Activated T-cell treated with anti-CD3 and anti-CD28 coated beads for 4 hours (primary cell): ENCODE data around the gene PRAF2.

Source experiments
- DNase-seq: peaks from one replicate; pipeline ENCODE4 v3.0.0-alpha.2; 2020

The PRAF2 gene, protein sequence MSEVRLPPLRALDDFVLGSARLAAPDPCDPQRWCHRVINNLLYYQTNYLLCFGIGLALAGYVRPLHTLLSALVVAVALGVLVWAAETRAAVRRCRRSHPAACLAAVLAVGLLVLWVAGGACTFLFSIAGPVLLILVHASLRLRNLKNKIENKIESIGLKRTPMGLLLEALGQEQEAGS

DNA sequence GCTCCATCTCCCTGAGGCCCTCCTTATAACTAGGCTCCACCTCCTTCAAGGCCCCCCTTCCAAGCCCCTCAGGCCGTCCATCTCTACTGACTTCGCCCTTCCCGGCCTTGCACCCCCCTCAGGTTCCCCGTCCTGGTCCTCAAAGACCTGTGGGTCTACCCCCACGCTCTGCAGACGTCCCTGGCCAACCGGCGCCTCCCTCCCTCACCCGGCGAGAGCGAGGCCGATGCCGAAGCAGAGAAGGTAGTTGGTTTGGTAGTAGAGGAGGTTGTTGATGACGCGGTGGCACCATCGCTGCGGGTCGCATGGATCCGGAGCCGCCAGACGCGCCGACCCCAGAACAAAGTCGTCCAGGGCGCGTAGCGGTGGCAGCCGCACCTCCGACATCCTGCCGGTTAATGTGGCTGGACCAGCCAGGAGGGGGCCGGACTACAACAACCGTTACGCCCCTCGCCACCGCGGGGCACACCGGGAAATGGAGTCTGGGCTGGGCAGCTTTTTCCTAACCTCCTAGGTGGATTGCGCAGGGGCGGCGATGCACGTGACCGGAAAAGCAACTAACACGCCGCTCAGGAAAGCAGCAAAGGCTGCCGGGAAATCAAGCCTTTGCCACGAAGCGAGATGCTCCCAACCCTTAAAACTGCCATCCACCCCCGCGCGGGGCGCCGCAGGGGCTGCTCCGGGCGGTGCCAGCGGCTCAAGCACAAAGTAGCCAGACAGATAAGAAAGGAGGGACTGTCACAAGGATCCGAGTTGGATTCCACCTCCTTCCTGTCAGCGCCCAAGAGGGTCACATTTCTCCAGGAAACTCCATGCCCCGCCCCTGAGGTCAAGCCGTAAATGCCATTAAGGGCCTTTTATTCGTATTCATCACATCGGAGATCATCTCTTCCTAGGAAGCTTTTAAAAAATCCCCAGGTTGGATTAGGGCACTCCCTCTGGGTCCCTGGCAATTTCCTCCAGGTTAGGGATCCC, at the start of gene PRAF2:
TSS of gene PRAF2 (minus strand) at position 402 of the 975 bp plus-strand sequence. CDS start at position 387, 15 bp downstream.
- peak; percentile 79 for DNase-seq

DNA sequence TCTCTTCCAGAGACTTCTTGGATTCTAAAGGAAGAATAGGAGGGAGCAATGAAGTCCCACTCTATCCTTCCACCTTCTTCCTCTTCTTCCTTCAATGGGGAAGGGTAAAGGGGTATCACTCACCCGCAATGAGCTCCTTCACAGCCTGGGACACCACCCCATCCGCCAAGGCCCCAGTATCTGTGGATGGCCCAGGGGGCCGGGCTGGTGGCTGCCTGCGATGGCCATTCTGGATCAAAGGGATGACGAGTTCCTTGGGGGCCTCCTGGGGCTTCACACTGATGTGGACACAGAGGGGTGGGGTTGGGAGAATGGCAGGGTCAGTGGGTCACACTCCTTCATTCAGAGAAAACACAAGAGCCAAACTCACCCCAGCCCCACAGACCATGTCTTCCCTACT, 48.7 kb upstream of the PRAF2 start:
- no peak for DNase-seq

DNA sequence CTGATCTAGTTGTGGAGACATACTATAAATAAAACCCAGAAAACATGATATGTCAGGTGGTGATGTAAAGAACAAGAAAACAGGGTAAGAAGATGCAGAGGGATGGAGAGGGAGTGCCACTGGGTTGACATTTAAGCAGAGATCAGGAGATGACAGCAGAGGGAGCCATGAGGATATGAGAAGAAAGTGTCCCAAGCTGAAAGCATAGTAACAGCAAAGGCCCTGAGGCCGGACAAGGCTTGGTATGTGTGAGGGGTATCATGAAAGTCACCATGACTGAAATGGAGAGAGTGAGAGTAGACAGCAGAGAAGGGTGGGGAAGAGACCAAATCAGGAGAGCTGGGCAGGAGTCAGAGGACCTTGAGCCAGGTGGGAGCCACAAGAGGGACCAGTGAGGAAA, 46.3 kb upstream of the PRAF2 start:
- DNase-seq = no peak

DNA sequence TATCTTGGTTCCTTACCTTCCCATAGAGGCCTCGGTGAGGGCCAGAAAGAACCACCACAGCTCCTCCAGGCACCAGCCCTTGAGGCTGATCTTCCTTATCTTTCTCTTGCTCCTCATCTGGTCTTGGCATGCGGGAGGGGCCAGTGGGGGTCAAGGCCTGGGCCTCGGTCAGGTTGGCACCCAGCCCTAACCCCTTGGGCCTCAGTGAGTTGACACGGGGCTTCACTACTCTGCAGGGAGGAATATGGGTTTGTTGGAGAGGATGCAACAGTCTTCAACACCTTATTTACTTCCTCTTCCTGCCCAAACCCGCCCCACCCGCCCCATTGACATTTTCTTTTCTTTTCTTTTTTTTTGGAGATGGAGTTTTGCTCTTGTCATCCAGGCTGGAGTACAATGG, 43.8 kb upstream of the PRAF2 start:
- no peak for DNase-seq

DNA sequence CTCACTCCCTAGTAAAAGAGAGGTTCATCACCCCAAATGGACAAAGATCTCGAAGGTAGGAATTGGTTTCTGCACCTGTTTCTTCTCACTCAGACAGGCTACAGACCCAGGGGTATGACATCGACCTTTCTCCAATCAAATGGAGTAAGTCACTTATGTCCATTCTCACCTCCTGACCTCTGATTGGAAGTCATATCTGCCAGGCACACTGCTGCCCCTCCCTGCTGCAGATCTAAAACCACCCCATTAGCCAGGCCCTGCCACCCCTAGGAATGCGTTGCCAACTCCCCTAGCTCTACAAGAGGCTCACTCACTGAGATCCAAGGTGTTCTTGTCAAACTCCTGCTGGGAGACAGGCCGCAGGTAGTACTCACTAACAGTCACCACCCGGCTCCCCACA, 42.9 kb upstream of the PRAF2 start:
- DNase-seq = no peak

DNA sequence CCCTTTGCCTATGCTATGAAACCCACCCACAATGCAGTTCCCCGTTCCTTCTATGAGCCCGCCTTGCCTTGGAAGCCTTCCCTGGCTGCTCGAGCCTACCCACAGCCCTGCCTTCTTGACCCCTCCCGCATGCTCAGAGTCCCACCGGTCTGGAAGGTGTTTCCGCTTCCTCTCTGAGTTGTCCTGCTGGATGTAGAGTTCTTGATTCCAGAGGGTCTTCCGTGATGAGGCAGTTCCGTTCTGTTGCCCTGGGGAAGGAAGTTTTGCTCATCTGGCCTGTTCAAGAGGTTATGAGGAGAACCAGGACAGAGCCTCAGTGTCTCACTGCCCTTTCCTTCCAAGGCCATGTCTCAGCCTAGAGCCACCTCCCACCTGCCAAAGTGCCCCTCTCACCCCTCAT, 42.3 kb upstream of the PRAF2 start:
- no peak for DNase-seq

DNA sequence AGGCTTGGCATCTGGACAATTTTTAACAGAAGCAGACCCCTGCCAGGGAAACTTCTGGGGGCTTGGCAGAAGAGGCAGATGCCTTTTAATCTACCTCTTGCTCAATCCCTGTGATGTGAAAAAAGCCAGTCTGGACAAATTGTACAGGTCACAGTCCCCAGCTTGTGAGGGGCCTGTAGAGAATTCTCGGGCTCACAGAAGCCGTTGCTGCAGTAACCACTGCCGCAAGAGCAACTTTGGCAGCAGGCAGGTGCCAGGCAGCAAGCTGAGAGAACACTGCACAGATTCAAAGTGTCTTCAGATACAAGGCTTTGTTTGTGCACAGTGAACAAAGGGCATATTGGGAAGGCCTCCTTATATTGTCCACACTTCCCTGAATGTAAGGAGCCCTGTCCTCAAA, 38.0 kb upstream of the PRAF2 start:
- no peak for DNase-seq

DNA sequence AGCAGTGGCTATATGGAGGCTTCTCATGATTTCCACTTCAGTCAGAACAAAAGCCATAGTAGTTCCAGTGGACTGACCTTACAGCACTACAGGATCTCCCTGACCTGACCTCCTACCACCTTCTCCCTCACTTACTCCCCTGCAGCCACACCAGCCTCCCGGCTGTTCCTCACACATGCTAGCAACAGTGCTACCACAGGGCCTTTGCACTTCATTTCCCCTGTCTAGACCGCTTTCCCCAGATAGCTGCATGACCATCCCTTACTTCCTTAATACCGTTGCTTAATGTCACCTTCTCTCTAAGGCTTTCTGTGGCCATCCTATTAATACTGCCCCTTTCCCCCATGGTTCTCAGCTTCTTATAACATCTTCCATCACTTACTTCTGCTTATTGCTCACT, 36.6 kb upstream of the PRAF2 start:
- no peak for DNase-seq

DNA sequence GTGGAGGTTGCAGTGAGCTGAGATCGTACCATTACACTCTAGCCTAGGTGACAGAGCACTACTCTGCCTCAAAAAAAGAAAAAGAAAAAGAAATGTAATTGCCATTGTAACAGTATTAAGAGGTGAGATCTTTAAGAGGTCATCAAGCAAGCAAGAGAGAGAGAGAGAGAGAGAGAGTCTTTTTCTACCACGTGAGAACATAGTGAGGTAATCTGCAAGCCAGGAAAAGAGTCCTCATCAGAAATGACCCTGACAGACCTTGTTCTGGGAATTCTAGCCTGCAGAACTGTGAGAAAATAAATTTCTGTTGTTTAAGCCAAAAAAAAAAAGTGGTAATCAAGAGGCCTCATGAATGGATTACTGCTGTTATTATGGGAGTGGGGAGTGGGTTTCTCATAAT, 34.8 kb upstream of the PRAF2 start:
- no peak for DNase-seq

DNA sequence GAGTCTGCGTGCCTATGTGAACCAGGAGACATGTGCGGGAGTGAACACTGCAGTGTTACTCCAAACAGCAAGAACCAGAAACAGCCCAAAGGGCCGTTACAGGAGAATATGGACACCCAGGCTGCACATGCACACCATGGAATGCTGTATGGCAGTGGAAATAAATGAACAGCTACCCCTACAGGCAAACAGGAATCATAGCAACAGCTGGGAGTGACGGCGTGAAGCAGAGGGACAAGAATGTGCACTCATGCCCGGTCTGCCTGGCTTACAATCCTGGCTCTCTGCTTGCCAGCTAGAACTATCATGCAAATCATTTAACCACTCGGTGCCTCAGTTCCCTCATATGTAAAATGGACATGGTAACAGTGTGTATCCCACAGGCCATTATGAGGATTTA, 33.1 kb upstream of the PRAF2 start:
- no peak for DNase-seq

DNA sequence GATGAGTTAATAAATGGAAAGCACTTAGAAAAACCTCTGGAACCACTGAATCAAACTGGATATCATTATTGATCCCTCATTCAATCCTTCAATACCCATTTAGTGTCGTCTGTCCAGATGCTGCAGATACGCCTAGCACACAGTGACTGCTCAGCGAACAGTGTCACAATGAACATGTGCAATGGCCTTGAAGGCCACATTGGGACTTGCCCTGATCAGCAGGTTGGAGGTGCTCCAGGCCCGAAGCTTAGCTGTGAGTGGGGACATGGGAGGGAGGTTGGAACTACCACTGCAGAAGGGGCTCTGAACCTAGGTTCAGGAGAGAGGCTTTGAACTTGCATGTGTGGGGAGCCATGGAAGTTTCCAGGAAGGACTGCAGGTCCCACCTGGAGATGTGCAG, 32.5 kb upstream of the PRAF2 start:
- DNase-seq = no peak

DNA sequence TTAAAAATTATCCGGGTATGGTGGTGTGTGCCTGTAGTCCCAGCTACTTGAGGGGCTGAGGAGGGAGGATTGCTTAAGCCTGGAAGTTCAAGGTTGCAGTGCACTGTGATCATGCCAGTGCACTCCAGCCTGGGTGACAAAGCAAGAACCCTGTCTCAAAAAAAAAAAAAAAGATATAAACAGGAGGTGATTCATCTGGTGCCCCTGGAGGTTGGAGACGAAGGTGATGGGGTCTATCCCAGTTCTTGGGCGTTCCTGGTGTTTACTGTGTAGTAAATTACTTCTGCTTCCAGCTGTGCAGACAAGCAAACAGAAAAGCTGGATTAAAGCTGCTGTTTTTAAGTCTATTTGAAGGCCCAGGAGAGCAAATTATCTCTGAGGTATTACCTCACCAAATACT, 29.8 kb upstream of the PRAF2 start:
- DNase-seq = no peak

DNA sequence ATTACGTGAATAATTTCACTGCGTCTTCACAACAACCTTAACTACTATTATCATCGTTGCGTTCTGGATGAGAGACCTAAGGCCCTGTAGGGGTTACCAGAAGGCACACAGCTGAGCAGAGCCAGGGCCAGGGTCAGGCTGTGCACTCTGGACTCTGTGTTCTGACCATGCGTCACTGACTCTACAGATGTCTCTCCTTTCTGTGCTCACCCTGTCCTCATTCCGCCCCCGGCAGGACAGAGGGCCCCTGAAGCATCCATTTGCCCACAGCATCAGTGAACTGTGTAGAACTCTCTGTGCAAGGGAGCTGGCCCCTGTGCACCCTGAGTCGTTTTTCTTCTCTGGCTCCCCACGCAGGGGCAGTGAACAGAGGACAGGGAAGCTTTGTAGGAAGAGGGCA, 28.4 kb upstream of the PRAF2 start:
- no peak for DNase-seq

DNA sequence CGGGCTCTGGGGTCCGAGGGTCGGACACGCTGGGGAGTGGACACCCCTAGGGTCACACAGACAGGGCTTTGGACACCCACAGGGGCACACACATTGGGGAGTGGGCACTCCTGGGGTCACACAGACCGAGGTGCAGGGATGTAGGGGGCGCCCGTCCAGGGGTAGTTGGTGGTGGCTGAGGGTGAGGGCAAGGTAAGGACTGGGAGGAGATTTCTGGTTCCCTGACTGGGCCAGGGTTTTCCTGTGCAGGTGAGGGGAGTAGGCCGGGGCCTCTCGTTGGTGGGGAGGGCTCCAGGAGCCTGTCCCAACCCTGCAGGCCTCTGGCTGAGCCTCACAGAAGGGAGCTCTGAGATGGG, 27.8 kb upstream of the PRAF2 start:
- DNase-seq = no peak

DNA sequence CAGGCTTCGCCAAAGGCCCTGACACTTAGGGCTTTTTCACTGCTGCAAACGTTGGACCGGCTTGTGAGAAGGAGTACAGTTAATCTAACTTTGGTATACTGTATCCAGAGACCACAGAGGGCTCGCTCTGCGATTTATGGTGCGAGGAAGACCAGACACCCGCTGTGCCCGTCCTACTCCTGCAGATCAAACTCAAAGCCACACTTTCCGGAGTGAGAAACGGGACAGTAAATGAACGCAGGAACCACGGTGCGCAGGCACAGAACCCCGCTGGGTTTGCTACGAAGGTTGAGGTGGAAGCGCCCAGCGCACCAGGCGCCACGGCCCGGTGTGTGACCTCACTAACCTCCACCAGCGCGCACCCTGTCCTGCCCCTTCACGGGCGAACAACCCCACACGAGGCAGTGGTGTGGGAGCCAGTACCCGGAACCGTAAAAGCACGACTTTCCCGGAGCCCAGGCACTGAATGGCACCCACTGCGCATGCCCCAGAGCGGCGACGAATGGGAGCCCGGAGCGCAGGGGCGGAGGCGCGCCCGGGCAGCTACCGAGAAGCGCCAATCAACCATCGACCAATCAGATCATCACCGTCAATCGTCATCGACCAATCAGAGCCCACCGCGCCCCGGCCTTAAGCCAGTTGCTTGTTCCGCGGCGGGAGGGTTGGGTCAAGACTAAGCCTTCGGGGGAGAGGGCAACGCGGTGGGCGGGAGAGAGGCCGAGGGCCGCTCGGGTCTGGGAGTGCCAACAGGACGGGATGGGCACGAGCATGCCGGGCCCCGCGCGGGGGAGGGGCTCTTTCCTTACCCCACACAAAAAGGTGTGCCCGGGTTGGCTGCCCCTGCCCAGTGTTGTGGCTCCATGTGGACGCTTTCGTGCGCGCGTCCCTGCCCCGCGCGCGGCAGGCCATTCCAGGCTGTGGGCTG, 27.2 kb upstream of the PRAF2 start:
- peak; percentile 78 for DNase-seq

DNA sequence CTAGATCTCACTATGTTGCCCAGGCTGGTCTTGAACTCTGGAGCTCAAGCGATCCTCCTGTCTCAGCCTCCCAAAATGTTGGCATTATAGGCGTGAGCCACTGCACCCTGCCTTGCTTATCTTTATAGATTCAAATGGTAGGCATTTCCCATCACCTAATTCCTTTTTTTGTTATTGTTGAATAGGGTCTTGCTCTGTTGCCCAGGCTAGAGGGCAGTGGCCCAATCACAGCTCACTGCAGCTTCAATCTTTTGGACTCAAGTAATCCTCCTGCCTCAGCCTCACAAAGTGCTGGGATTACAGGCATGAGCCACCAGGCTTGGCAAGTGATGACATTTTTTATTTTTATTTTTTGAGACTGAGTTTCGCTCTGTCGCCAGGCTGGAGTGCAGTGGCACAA, 22.6 kb upstream of the PRAF2 start:
- no peak for DNase-seq

DNA sequence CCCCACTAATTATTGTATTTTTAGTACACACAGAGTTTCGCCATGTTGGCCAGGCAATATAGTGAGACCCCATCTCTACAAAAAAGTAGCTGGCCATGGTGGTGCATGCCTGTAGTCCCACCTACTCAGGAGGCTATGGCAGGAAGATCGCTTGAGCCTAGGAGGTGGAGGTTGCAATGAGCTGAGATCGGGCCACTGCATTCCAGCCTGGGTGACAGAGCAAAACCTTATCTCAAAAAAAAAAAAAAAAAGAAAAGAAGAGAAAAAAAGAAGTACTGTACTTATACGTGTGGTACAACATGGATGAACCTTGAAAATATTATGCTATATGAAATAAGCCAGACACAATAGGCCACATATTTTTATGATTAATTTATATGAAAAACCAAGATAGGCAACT, 15.8 kb upstream of the PRAF2 start:
- DNase-seq = no peak

DNA sequence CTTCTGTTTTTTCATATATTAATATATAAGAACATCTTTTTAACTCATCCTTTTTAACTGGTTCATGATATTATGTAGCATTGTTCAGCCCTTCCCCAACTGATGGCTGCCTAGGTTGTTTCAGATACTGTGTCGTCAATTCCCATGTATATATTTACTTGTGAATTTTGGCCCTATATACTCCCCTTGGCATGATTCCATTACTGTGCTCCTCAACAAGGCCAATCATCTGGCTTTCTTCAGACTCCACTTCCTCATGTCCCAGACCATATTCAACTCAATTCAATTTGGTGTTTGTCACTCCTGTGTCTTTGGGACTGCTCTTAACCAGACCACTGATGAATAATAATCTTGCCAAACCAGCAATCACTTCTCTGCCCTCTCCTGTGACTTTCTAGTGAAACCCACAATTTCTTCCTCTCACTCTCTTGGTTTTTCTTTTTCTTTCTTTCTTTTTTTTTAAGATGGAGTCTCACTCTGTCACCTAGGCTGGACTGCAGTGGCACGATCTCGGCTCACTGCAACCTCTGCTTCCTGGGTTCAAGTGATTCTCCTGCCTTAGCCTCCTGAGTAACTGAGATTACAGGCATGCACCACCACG, 8.6 kb upstream of the PRAF2 start:
- DNase-seq = no peak

DNA sequence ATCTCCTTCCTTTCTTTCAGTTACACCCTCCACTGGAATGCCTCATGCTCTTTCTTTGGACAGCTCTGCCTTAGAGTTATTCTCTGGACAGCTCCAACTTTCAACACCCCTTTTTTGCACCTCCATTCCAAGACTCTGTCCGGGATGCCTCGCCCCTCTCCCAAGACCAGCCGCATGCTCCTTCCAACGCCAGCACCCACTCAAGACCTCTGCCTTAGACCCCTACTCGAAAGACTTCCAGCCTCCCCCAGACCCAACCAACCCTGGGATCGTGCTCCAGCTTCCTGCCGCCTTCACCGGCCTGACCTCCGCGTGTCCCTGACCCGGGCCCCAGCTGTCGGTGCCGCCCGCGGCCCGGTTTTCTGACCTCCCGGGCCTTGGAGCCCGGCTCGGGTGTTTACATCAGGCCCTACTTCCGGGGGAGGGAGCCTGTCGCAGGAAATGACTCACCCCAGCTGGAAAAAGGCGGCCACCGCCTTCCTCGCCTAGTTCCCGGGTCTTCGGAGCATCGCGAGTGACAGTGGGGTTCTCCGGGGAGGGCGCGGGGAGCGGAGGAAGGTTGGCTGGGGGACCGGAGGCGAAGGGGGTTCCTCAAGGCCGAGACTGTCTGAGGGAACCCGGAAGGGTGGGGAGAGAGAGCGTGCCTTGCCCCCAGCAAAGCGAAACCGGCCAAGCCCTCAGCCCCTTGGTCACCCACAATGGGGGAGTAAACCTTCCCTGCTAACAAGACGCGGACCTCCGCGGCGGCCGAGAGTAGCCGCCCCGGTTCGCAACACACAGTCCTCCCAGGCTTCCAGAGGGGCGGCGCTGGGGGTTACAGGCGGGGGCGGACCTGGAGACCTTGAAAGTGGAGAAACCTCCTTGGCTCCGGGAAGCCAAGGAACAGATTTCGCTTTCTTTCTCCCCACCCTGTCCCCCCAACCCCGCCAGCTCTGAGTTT, 6.0 kb upstream of the PRAF2 start, which contains the start of gene WDR45:
TSS of gene WDR45 (minus strand) at position 399 of the 940 bp plus-strand sequence. CDS start 1,792 bp downstream, outside the sequence.
- DNase-seq = peak; percentile 51

DNA sequence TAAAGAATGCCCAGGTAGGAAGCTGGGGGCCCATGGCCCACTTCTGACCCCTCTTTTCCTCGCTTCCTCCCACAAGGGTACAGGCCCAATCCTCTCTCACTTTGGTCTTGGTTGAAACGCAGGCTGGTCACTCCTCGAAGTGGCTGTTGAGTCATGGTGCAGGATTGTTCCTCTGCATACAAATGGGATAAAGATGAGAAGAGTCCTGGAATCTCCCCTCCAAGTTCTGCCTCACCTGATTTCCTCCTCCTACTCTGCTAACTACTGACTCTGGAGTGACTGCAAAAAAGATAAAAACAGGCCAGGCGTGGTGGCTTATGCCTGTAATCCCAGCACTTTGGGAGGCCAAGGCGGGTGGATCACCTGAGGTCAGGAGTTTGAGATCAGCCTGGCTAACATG, 4.1 kb upstream of the PRAF2 start:
- no peak for DNase-seq

DNA sequence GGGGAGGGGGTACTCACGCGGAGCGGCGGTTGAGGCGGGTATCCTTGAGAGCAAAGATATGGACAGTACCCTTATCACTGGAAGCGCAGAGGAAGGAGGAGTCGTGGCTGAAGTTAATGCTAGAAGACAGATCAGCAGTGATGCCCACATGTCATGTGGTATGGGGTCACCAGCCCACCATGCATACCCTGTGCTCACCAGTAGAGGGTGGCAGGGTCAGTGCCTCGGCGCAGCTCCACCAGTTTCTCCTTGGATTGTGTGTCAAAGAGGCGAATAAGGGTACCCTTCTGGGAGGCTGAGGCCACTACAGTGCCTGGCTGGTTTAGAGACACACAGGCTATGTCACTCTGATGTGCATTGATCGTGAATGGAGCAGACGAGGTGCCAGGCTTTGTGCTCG, 1.5 kb upstream of the PRAF2 start:
- no peak for DNase-seq

DNA sequence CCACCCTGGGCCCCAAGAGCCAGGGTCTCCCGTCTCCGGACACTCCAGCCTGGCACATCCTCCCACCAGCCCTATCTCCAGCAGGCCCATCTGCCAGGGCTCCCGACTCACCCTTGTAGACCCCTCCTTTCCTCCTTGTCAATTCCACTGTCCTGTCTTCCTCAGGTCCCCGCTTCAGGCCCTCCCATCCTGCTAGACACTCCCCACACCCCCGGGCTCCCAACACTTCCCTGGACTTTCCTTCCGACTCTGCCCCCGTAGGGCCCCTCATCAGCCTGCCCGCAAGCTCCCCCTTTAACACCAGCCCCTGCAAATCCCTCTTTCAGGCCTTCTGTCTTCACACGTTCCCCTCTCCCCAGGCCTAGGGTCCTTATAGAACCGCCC, 1.1 kb downstream of the PRAF2 start:
- no peak for DNase-seq
